ENCODE data around the gene DBF4B.

DNA sequence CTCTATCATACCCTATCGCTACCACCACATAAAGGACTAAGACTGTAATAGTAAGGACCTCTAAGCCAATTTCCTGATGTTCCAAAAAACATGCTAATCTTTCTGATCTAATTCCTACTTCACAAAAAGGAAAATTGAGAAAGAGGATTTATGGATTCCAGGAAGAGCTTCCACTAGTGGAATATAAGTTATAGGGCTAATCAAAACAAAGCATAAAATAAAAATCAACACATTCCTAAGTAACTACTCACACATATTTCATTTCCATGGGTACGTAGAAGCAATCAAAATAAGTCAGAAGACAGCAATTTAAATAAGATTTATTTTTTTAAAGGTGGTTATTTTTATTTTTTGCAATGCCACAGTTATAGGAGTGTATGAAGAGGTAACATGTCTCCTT, 31.3 kb upstream of the DBF4B start:
- TF ChIP-seq, protein P1, sequence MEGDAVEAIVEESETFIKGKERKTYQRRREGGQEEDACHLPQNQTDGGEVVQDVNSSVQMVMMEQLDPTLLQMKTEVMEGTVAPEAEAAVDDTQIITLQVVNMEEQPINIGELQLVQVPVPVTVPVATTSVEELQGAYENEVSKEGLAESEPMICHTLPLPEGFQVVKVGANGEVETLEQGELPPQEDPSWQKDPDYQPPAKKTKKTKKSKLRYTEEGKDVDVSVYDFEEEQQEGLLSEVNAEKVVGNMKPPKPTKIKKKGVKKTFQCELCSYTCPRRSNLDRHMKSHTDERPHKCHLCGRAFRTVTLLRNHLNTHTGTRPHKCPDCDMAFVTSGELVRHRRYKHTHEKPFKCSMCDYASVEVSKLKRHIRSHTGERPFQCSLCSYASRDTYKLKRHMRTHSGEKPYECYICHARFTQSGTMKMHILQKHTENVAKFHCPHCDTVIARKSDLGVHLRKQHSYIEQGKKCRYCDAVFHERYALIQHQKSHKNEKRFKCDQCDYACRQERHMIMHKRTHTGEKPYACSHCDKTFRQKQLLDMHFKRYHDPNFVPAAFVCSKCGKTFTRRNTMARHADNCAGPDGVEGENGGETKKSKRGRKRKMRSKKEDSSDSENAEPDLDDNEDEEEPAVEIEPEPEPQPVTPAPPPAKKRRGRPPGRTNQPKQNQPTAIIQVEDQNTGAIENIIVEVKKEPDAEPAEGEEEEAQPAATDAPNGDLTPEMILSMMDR (IDR thresholded peaks at IDR 0.05): no peak
- TF ChIP-seq POLR2A (IDR thresholded peaks at IDR 0.05): no peak
